Activated CD4-positive, alpha-beta T cell treated with anti-CD3 and anti-CD28 coated beads, Interleukin-2, amount 10 ng/mL, durations not matched to agents 24 days and 14 days (primary cell): ENCODE measurements around the gene PDGFC. TPM values are rescaled to one million over a fixed set of nuclear protein-coding genes. Genes with fewer than 3 reads are reported as not detected.

Source experiments
- DNase-seq: peaks from one replicate; pipeline ENCODE4 v3.0.0; 2022
- H3K27ac Mint-ChIP-seq: one replicate; pipeline ENCODE4 v1.8.0; 2022; ENCODE audit warnings: mild to moderate bottlenecking, mixed read lengths
- H3K27me3 Mint-ChIP-seq: one replicate; pipeline ENCODE4 v1.8.0; 2022; ENCODE audit warnings: mixed read lengths
- H3K36me3 Mint-ChIP-seq: one replicate; pipeline ENCODE4 v1.8.0; 2022; ENCODE audit warnings: low read depth, mild to moderate bottlenecking, mixed read lengths
- H3K4me1 Mint-ChIP-seq: one replicate; pipeline ENCODE4 v1.8.0; 2021; ENCODE audit warnings: mixed read lengths
- H3K4me3 Mint-ChIP-seq: one replicate; pipeline ENCODE4 v1.8.0; 2022; ENCODE audit warnings: mild to moderate bottlenecking, moderate library complexity, mixed read lengths
- H3K9me3 Mint-ChIP-seq: one replicate; pipeline ENCODE4 v1.8.0; 2021; ENCODE audit warnings: mixed read lengths
- intact Hi-C: fragments of 100-400 bp; cut with micrococcal nuclease; formaldehyde crosslinking; loops from one replicate; pipeline ENCODE4 v1.15.1; 2023
- total RNA-seq: library from RNA; stranded (reverse); gene quantifications from 2 replicates; pipeline ENCODE4 v1.2.3, GENCODE V29; 2022

Gene PDGFC
- total RNA-seq, 1 donor from 2014 or later = not detected

GRCh38 chr4:156754832-156755570 lies 216.6 kb downstream of the PDGFC start:
- no peaks in the 10 kb centered on the region for H3K4me1 Mint-ChIP-seq
- no peaks in the 10 kb centered on the region for H3K27me3 Mint-ChIP-seq
- no peak for DNase-seq
- intact Hi-C loops = no loop called here
- no peaks in the 10 kb centered on the region for H3K9me3 Mint-ChIP-seq
- H3K27ac Mint-ChIP-seq = no peak overlapping the region
- H3K4me3 Mint-ChIP-seq = no peak overlapping the region
- no peaks in the 10 kb centered on the region for H3K36me3 Mint-ChIP-seq

- Mint-ChIP-seq H3K4me3 (no peak overlapping the region), H3K9me3 (no peaks in the 10 kb centered on the region), H3K27ac (no peak overlapping the region), H3K36me3 (no peaks in the 10 kb centered on the region), H3K4me1 (no peaks in the 10 kb centered on the region), H3K27me3 (no peaks in the 10 kb centered on the region)
- DNase-seq = no peak
- intact Hi-C loops = no loop called here
Observed at GRCh38 chr4:156751486-156751885, 220.1 kb downstream of the PDGFC start.

GRCh38 chr4:156749426-156750403 lies 221.9 kb downstream of the PDGFC start:
- no peaks in the 10 kb centered on the region for H3K9me3 Mint-ChIP-seq
- intact Hi-C loops = no loop called here
- no peak overlapping the region for H3K4me3 Mint-ChIP-seq
- H3K27ac Mint-ChIP-seq = no peak overlapping the region
- DNase-seq = no peak
- no peaks in the 10 kb centered on the region for H3K27me3 Mint-ChIP-seq
- no peaks in the 10 kb centered on the region for H3K36me3 Mint-ChIP-seq
- no peaks in the 10 kb centered on the region for H3K4me1 Mint-ChIP-seq

GRCh38 chr4:156746111-156746510 lies 225.5 kb downstream of the PDGFC start:
- Mint-ChIP-seq H3K9me3 (peaks cover 5% of the 10 kb centered on the region), H3K4me3 (no peak overlapping the region), H3K4me1 (no peaks in the 10 kb centered on the region), H3K27me3 (no peaks in the 10 kb centered on the region), H3K27ac (no peak overlapping the region), H3K36me3 (no peaks in the 10 kb centered on the region)
- intact Hi-C loops = no loop called here
- DNase-seq = no peak

- Mint-ChIP-seq H3K4me1 (no peaks in the 10 kb centered on the region), H3K36me3 (no peaks in the 10 kb centered on the region), H3K27me3 (no peaks in the 10 kb centered on the region), H3K9me3 (peaks cover 5% of the 10 kb centered on the region), H3K4me3 (no peak overlapping the region), H3K27ac (no peak overlapping the region)
- no peak for DNase-seq
- intact Hi-C loops = no loop called here
Observed at GRCh38 chr4:156738766-156739165, 232.8 kb downstream of the PDGFC start.

- H3K27me3 Mint-ChIP-seq = no peaks in the 10 kb centered on the region
- H3K9me3 Mint-ChIP-seq = no peaks in the 10 kb centered on the region
- DNase-seq = no peak
- H3K36me3 Mint-ChIP-seq = no peaks in the 10 kb centered on the region
- H3K4me3 Mint-ChIP-seq = no peak overlapping the region
- intact Hi-C loops = no loop called here
- H3K4me1 Mint-ChIP-seq = no peaks in the 10 kb centered on the region
- H3K27ac Mint-ChIP-seq = no peak overlapping the region
Observed at GRCh38 chr4:156734965-156735895, 236.4 kb downstream of the PDGFC start.

- Mint-ChIP-seq H3K27ac (no peak overlapping the region), H3K27me3 (no peaks in the 10 kb centered on the region), H3K4me3 (no peak overlapping the region), H3K4me1 (no peaks in the 10 kb centered on the region), H3K36me3 (no peaks in the 10 kb centered on the region), H3K9me3 (no peaks in the 10 kb centered on the region)
- intact Hi-C loops = no loop called here
- DNase-seq = no peak
Observed at GRCh38 chr4:156733582-156733981, 238.0 kb downstream of the PDGFC start.

- Mint-ChIP-seq H3K4me3 (no peak overlapping the region), H3K9me3 (no peaks in the 10 kb centered on the region), H3K4me1 (no peaks in the 10 kb centered on the region), H3K27me3 (no peaks in the 10 kb centered on the region), H3K27ac (no peak overlapping the region), H3K36me3 (no peaks in the 10 kb centered on the region)
- DNase-seq = no peak
- intact Hi-C loops = no loop called here
Observed at GRCh38 chr4:156732634-156733033, 239.0 kb downstream of the PDGFC start.

- Mint-ChIP-seq H3K9me3 (no peaks in the 10 kb centered on the region), H3K36me3 (no peaks in the 10 kb centered on the region), H3K27me3 (no peaks in the 10 kb centered on the region), H3K27ac (no peak overlapping the region), H3K4me3 (no peak overlapping the region), H3K4me1 (no peaks in the 10 kb centered on the region)
- intact Hi-C loops = no loop called here
- no peak for DNase-seq
Observed at GRCh38 chr4:156729416-156729815, 242.2 kb downstream of the PDGFC start.

GRCh38 chr4:156725257-156725656 lies 246.3 kb downstream of the PDGFC start:
- Mint-ChIP-seq H3K4me1 (no peaks in the 10 kb centered on the region), H3K9me3 (no peaks in the 10 kb centered on the region), H3K27me3 (no peaks in the 10 kb centered on the region), H3K4me3 (no peak overlapping the region), H3K27ac (no peak overlapping the region), H3K36me3 (no peaks in the 10 kb centered on the region)
- intact Hi-C loops = no loop called here
- DNase-seq = no peak

- no peaks in the 10 kb centered on the region for H3K9me3 Mint-ChIP-seq
- H3K36me3 Mint-ChIP-seq = no peaks in the 10 kb centered on the region
- no peak for DNase-seq
- intact Hi-C loops = no loop called here
- H3K4me1 Mint-ChIP-seq = no peaks in the 10 kb centered on the region
- no peaks in the 10 kb centered on the region for H3K27me3 Mint-ChIP-seq
- H3K4me3 Mint-ChIP-seq = no peak overlapping the region
- H3K27ac Mint-ChIP-seq = no peak overlapping the region
Observed at GRCh38 chr4:156723951-156724668, 247.5 kb downstream of the PDGFC start.

- H3K27ac Mint-ChIP-seq = no peak overlapping the region
- H3K27me3 Mint-ChIP-seq = no peaks in the 10 kb centered on the region
- no peaks in the 10 kb centered on the region for H3K4me1 Mint-ChIP-seq
- no peaks in the 10 kb centered on the region for H3K36me3 Mint-ChIP-seq
- H3K4me3 Mint-ChIP-seq = no peak overlapping the region
- intact Hi-C loops = no loop called here
- DNase-seq = no peak
- no peaks in the 10 kb centered on the region for H3K9me3 Mint-ChIP-seq
Observed at GRCh38 chr4:156718226-156718625, 253.4 kb downstream of the PDGFC start.

GRCh38 chr4:156711193-156711590 lies 260.4 kb downstream of the PDGFC start:
- Mint-ChIP-seq H3K36me3 (no peaks in the 10 kb centered on the region), H3K9me3 (no peaks in the 10 kb centered on the region), H3K27ac (no peak overlapping the region), H3K27me3 (no peaks in the 10 kb centered on the region), H3K4me1 (no peaks in the 10 kb centered on the region), H3K4me3 (no peak overlapping the region)
- intact Hi-C loops = no loop called here
- DNase-seq = no peak
